Breast epithelium (tissue), 3 donors: Measurements from ENCODE around the gene FRMPD2.

ENCODE experiments used
- CTCF ChIP-seq, 3 donors: fragments of 450-650 bp; IDR thresholded peaks; one replicate each; pipeline ENCODE4 v1.5.1; 2016 to 2017; ENCODE audit warnings: antibody characterized with exemption in 3 of 3, mild to moderate bottlenecking in 3 of 3, moderate library complexity in 3 of 3
- POLR2A ChIP-seq: fragments of 450-650 bp; IDR thresholded peaks from one replicate; pipeline ENCODE4 v1.6.1; 2016; ENCODE audit warnings: antibody characterized with exemption, mild to moderate bottlenecking, moderate library complexity
- POLR2AphosphoS5 ChIP-seq, 3 donors: sonication (generic); formaldehyde crosslinking; IDR thresholded peaks; one replicate each; pipeline ENCODE4 v1.6.1; 2017; ENCODE audit warnings: antibody characterized with exemption in 3 of 3

DNA sequence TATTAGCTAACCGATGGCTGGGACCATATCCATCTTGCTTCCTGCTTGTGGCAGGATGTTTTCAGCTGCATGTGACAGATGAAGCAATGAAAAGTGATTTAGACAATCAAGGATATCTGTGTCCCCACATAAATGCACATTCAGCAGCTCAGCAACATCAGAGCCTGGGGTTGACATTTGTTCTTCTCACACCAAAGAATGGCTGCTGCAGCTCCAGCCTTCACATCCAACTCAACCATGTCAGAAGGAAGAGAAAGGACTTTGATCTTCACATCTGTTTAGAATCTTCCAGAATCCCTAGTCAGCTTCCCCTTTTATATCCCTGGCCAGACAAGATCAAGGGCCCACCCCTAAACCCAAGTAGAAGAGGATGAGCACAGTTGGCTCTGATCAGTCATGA is 11.9 kb upstream of the FRMPD2 start:
- no peak for TF ChIP-seq POLR2A
- TF ChIP-seq CTCF (IDR thresholded peaks at IDR 0.05): no peak
- TF ChIP-seq POLR2AphosphoS5 (IDR thresholded peaks at IDR 0.05): no peak
